NCI-H1092 (cell line): Measurements from ENCODE around the gene CCDC34.
A peak's percentile ranks its signal among the peaks of the same experiment; 100 is the strongest.

ENCODE experiments used
- DNase-seq: peaks from one replicate; lab custom pipeline; 2025; lab: John Stamatoyannopoulos, UW

Gene CCDC34

GRCh38 chr11:27392278-27393114 lies 29.5 kb upstream of the CCDC34 start:
- DNase-seq = no peak

GRCh38 chr11:27391331-27392015 lies 28.5 kb upstream of the CCDC34 start:
- DNase-seq = no peak

GRCh38 chr11:27390318-27391295 lies 27.6 kb upstream of the CCDC34 start:
- DNase-seq = no peak

GRCh38 chr11:27388869-27389268 lies 25.9 kb upstream of the CCDC34 start:
- DNase-seq = no peak

- DNase-seq = no peak
Observed at GRCh38 chr11:27388001-27388400, 25.0 kb upstream of the CCDC34 start.

GRCh38 chr11:27387362-27387761 lies 24.3 kb upstream of the CCDC34 start:
- no peak for DNase-seq

GRCh38 chr11:27386181-27386845 lies 23.3 kb upstream of the CCDC34 start:
- DNase-seq = no peak

GRCh38 chr11:27385245-27385644 lies 22.2 kb upstream of the CCDC34 start:
- DNase-seq = no peak

- DNase-seq = no peak
Observed at GRCh38 chr11:27384227-27384626, 21.2 kb upstream of the CCDC34 start.

GRCh38 chr11:27383645-27384044 lies 20.6 kb upstream of the CCDC34 start:
- DNase-seq = no peak

- DNase-seq = no peak
Observed at GRCh38 chr11:27381238-27381666, 18.2 kb upstream of the CCDC34 start.

GRCh38 chr11:27380771-27381170 lies 17.8 kb upstream of the CCDC34 start:
- DNase-seq = no peak

- DNase-seq = no peak
Observed at GRCh38 chr11:27379449-27379848, 16.4 kb upstream of the CCDC34 start.

- DNase-seq = no peak
Observed at GRCh38 chr11:27375370-27375769, 12.4 kb upstream of the CCDC34 start.

- DNase-seq = no peak
Observed at GRCh38 chr11:27373856-27374602, 11.0 kb upstream of the CCDC34 start.

GRCh38 chr11:27373392-27373791 lies 10.4 kb upstream of the CCDC34 start:
- no peak for DNase-seq

- DNase-seq = no peak
Observed at GRCh38 chr11:27372164-27372563, 9.1 kb upstream of the CCDC34 start.

- no peak for DNase-seq
Observed at GRCh38 chr11:27371489-27371888, 8.5 kb upstream of the CCDC34 start.

GRCh38 chr11:27370374-27370773 lies 7.4 kb upstream of the CCDC34 start:
- DNase-seq = no peak

GRCh38 chr11:27367881-27368280 lies 4.9 kb upstream of the CCDC34 start:
- peak; percentile 74 for DNase-seq

- DNase-seq = no peak
Observed at GRCh38 chr11:27363576-27364117, 632 bp upstream of the CCDC34 start.
